AG20443 (cell line): Measurements from ENCODE around the gene NOTO.
A peak's percentile ranks its signal among the peaks of the same experiment; 100 is the strongest.

Experiments used
- DNase-seq: peaks from one replicate; pipeline ENCODE4 v3.0.0; 2012; ENCODE audit warnings: low spot score, mixed read lengths

Gene NOTO

GRCh38 chr2:73233932-73234832 is 31.8 kb downstream of the NOTO start, which contains the start of gene CCT7:
CCT7 (plus strand) TSS chr2:73234308; CDS start chr2:73234379, 71 bp downstream.
- DNase-seq, result peak; percentile 91

- DNase-seq, result no peak
These were observed 33.1 kb downstream of the NOTO start for GRCh38 chr2:73235315-73236028.

- DNase-seq, result no peak
These were observed 34.8 kb downstream of the NOTO start for GRCh38 chr2:73237168-73237567.

GRCh38 chr2:73238149-73238548 is 35.8 kb downstream of the NOTO start:
- DNase-seq, result no peak

GRCh38 chr2:73238976-73239375 is 36.6 kb downstream of the NOTO start:
- no peak for DNase-seq

- DNase-seq, result no peak
These were observed 37.4 kb downstream of the NOTO start for GRCh38 chr2:73239776-73240175.

- peak; percentile 51 for DNase-seq
These were observed 41.7 kb downstream of the NOTO start for GRCh38 chr2:73243884-73244570.

GRCh38 chr2:73244580-73244979 is 42.2 kb downstream of the NOTO start:
- DNase-seq, result no peak

- no peak for DNase-seq
These were observed 44.5 kb downstream of the NOTO start for GRCh38 chr2:73246850-73247249.

- DNase-seq, result no peak
These were observed 47.3 kb downstream of the NOTO start for GRCh38 chr2:73249636-73250035.

- no peak for DNase-seq
These were observed 48.8 kb downstream of the NOTO start for GRCh38 chr2:73250872-73251846.

- no peak for DNase-seq
These were observed 50.1 kb downstream of the NOTO start for GRCh38 chr2:73252238-73253027.

- DNase-seq, result no peak
These were observed 51.0 kb downstream of the NOTO start for GRCh38 chr2:73253400-73253799.

GRCh38 chr2:73253901-73254300 is 51.5 kb downstream of the NOTO start:
- DNase-seq, result no peak

- DNase-seq, result no peak
These were observed 52.1 kb downstream of the NOTO start for GRCh38 chr2:73254343-73255006.

GRCh38 chr2:73255007-73255644 is 52.8 kb downstream of the NOTO start:
- DNase-seq, result no peak

GRCh38 chr2:73255907-73256617 is 53.7 kb downstream of the NOTO start:
- DNase-seq, result no peak

GRCh38 chr2:73256618-73256922 is 54.2 kb downstream of the NOTO start:
- DNase-seq, result no peak

GRCh38 chr2:73257021-73257420 is 54.6 kb downstream of the NOTO start:
- no peak for DNase-seq
